Gastroesophageal sphincter (tissue), 4 donors: ENCODE data around the gene ATF2. TPM values are rescaled to one million over a fixed set of nuclear protein-coding genes. Genes with fewer than 3 reads are reported as not detected.

Experiments used
- ATAC-seq: fragments of 150-250 bp; one replicate; pipeline ENCODE4 v1.9.1; 2016; ENCODE audit warnings: mild to moderate bottlenecking, moderate library complexity
- H3K27ac ChIP-seq, 4 donors: fragments of 200-600 bp; sonication (generic) in 3 of 4; 1 replicate in 3 of 4; 2 replicates in 1 of 4; pipeline ENCODE4 v1.5.1; 2016 to 2019
- H3K27me3 ChIP-seq: fragments of 200-600 bp; sonication (generic); one replicate; pipeline ENCODE4 v1.5.1; 2019
- H3K36me3 ChIP-seq, 2 donors: fragments of 200-600 bp; sonication (generic); one replicate each; pipeline ENCODE4 v1.5.1; 2019; ENCODE audit warnings: control low read depth in 1 of 2
- H3K4me1 ChIP-seq, 3 donors: fragments of 200-600 bp; sonication (generic); 1 replicate in 2 of 3; 2 replicates in 1 of 3; pipeline ENCODE4 v1.5.1; 2016 to 2019; ENCODE audit warnings: control low read depth in 2 of 3
- H3K4me3 ChIP-seq, 2 donors: fragments of 200-600 bp; sonication (generic); one replicate each; pipeline ENCODE4 v1.5.1; 2019; ENCODE audit warnings: mild to moderate bottlenecking in 1 of 2, moderate library complexity in 1 of 2
- H3K9me3 ChIP-seq, 3 donors: fragments of 200-600 bp; sonication (generic); one replicate each; pipeline ENCODE4 v1.5.1; 2017 to 2019; ENCODE audit warnings: control low read depth in 2 of 3
- CTCF ChIP-seq, 4 experiments: fragments of 200-600 bp in 2 of 4; fragments of 450-650 bp in 2 of 4; sonication (generic) in 1 of 4; IDR thresholded peaks; one replicate each; pipeline ENCODE4 v1.5.1; 2017 to 2019; ENCODE audit warnings: antibody characterized with exemption in 4 of 4, mild to moderate bottlenecking in 2 of 4, moderate library complexity in 2 of 4
- EP300 ChIP-seq: sonication (generic); formaldehyde crosslinking; IDR thresholded peaks from one replicate; pipeline ENCODE4 v1.6.1; 2017; ENCODE audit warnings: antibody characterized with exemption, mild to moderate bottlenecking
- POLR2A ChIP-seq, 2 donors: fragments of 450-650 bp; IDR thresholded peaks; one replicate each; pipeline ENCODE4 v1.6.1; 2017; ENCODE audit warnings: antibody characterized with exemption in 2 of 2, mild to moderate bottlenecking in 2 of 2, moderate library complexity in 1 of 2
- POLR2AphosphoS5 ChIP-seq: sonication (generic); formaldehyde crosslinking; IDR thresholded peaks from one replicate; pipeline ENCODE4 v1.6.1; 2017; ENCODE audit warnings: antibody characterized with exemption
- WGBS, 2 donors: methylation state at CpG; one replicate each; pipeline ENCODE4 v1.1.5; 2018; ENCODE audit warnings: low coverage in 1 of 2; 5-methylcytosine and 5-hydroxymethylcytosine counted together
- small RNA-seq, 4 donors: library from RNA; depleted of rRNA; stranded (forward); fragments of <200 nt; gene quantifications; one replicate each; pipeline ENCODE3, GENCODE V24; 2016
- total RNA-seq, 4 donors: library from RNA; depleted of rRNA; stranded (reverse); fragments of >200 nt; gene quantifications; one replicate each; pipeline ENCODE4 v1.1.0, GENCODE V29; 2016

Gene ATF2
- total RNA-seq, 4 donors from 2014 or later: 37.1 to 64.4 (median 49.3) TPM

DNA sequence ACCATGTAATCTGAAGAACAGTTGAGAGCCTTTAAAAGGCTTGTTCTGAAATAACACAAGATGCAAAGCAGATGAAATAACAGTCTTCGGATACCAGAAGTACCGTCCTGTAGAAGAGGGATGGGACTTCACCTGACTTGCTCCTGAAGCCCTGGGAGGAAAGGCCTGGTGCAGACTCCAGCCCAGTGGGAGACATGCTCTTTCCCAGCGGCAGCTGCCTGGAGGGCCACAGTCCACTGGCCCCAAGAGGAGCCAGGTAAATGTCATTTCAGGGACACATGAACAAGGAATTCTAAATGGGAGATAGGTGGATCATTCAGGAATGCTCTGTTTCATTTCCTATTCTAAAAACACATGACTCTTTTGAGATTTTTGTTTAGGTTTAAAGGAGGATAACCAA lies 140.2 kb downstream of the ATF2 start:
- Histone ChIP-seq H3K27me3 (no peaks in the 10 kb centered on the region), H3K36me3 (no peaks in the 10 kb centered on the region), H3K4me1 (peaks cover 0 to 10% (median 3%) of the 10 kb centered on the region in 3 donors), H3K9me3 (no peaks in the 10 kb centered on the region), H3K4me3 (no peak overlapping the region), H3K27ac (peak overlapping the region in 3 of 4 donors; percentile 40 to 71 (median 49))
- no peak for ATAC-seq
- TF ChIP-seq CTCF (IDR thresholded peaks at IDR 0.05) (no peak), POLR2A (IDR thresholded peaks at IDR 0.05) (no peak), POLR2AphosphoS5 (no peak), EP300 (no peak)
- WGBS, 2 donors: 78 to 82% methylated on average over 2 to 3 of the region's 3 CpGs

DNA sequence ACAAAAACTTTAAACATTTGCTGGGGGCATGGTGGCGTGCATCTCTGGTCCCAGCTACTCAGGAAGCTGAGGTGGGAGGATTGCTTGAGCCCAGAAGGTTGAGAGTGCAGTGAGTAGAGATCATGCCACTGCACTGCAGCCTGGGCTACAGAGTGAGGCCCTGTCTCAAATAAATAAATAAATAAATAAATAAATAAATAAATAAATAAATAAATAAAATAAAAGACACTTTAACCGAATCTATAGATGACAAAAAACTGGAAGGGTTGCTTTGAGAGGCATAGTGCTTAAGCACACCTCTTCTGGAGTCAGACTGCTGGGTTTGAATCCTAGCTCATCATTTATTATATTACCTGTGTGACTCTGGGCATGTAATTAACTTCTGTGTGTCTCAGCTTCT lies 141.6 kb downstream of the ATF2 start:
- no peak for TF ChIP-seq POLR2AphosphoS5
- no peak for TF ChIP-seq POLR2A (IDR thresholded peaks at IDR 0.05)
- TF ChIP-seq CTCF (IDR thresholded peaks at IDR 0.05): no peak
- no peak for TF ChIP-seq EP300
- H3K27ac ChIP-seq: no peak overlapping the region
- peaks cover 0 to 10% (median 3%) of the 10 kb centered on the region in 3 donors for H3K4me1 ChIP-seq
- no peak for ATAC-seq
- no peaks in the 10 kb centered on the region for H3K36me3 ChIP-seq
- WGBS, 2 donors: 83 to 92% methylated on average over 1 to 2 of the region's 2 CpGs
- H3K9me3 ChIP-seq: no peaks in the 10 kb centered on the region
- H3K4me3 ChIP-seq: no peak overlapping the region
- H3K27me3 ChIP-seq: no peaks in the 10 kb centered on the region

- no peak overlapping the region for H3K4me3 ChIP-seq
- 100% methylated on average over 1 of the region's 1 CpG; no CpG with 5 or more reads in 1 of the 2 donors for WGBS, 2 donors
- no peaks in the 10 kb centered on the region for H3K27me3 ChIP-seq
- H3K27ac ChIP-seq: no peak overlapping the region
- H3K36me3 ChIP-seq: no peaks in the 10 kb centered on the region
- ATAC-seq: no peak
- peaks cover 0 to 10% (median 3%) of the 10 kb centered on the region in 3 donors for H3K4me1 ChIP-seq
- no peaks in the 10 kb centered on the region for H3K9me3 ChIP-seq
- TF ChIP-seq EP300 (no peak), POLR2A (IDR thresholded peaks at IDR 0.05) (no peak), CTCF (IDR thresholded peaks at IDR 0.05) (no peak), POLR2AphosphoS5 (no peak)
Observed at GRCh38 chr2:175025946-175026345, 142.1 kb downstream of the ATF2 start.

DNA sequence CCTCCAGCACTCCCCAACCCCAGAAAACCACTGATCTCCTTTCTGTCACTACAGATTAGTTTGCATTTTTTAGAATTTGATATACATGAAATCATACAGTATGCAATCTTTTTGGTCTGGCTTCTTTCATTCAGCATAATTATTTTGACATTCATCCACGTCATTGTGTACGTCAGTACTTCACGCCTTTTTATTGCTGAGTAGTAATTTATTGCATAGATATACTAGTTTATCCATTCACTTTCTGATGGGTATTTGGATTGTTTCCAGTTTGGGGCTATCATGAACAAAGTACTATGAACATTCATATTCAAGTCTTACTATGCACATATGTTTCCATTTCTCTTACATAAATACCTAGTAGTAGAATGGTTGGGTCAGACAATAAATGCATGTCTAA lies 142.8 kb downstream of the ATF2 start:
- ATAC-seq: no peak
- WGBS, 2 donors: 88 to 89% methylated on average over 3 of the region's 3 CpGs

GRCh38 chr2:175022923-175023322 lies 145.1 kb downstream of the ATF2 start:
- whole genome bisulfite sequencing, 2 donors: 65 to 70% methylated on average over 3 of the region's 3 CpGs
- no peak overlapping the region for H3K27ac ChIP-seq
- no peak for ATAC-seq
- peaks cover 0 to 3% (median 3%) of the 10 kb centered on the region in 3 donors for H3K4me1 ChIP-seq
- H3K4me3 ChIP-seq: no peak overlapping the region
- TF ChIP-seq POLR2AphosphoS5 (no peak), EP300 (no peak), POLR2A (IDR thresholded peaks at IDR 0.05) (no peak), CTCF (IDR thresholded peaks at IDR 0.05) (no peak)
- no peaks in the 10 kb centered on the region for H3K27me3 ChIP-seq
- H3K36me3 ChIP-seq: no peaks in the 10 kb centered on the region
- no peaks in the 10 kb centered on the region for H3K9me3 ChIP-seq

More for the DNA sequence above, 142.8 kb downstream of the ATF2 start:
- Histone ChIP-seq H3K9me3 (no peaks in the 10 kb centered on the region), H3K4me3 (no peak overlapping the region), H3K27me3 (no peaks in the 10 kb centered on the region), H3K36me3 (no peaks in the 10 kb centered on the region), H3K4me1 (peaks cover 0 to 10% (median 3%) of the 10 kb centered on the region in 3 donors), H3K27ac (no peak overlapping the region)
- TF ChIP-seq POLR2AphosphoS5 (no peak), EP300 (no peak)

Small RNAs within 50 kb of the gene (small RNA-seq; reads per million reads assigned to genes)
- gene MIR933: 0 reads per million in 4 donors
- gene RF02271: 0 reads per million in 4 donors
- gene RNU6-1290P: 0 reads per million in 4 donors
- gene RNU6-763P: 0 reads per million in 4 donors

Other genes with a start within 250 kb of the ATF2 start
- 10 to 100 TPM; 13.3 to 35.8 (median 31.1) TPM for gene CHN1, start 162.8 kb downstream of the ATF2 start, total RNA-seq
- 100 to 1,000 TPM; 116 to 191 (median 146) TPM for gene ATP5MC3, start 13.5 kb upstream of the ATF2 start, total RNA-seq